B cell (primary cell): ENCODE data around the gene ZNF18.
"Not testable (repeated sequence)": the region's sequence is repeated elsewhere in the genome, so short reads cannot be mapped to it uniquely, and the experiment has no call there.

Experiments used
- EZH2 ChIP-seq: IDR thresholded peaks from 2 replicates; pipeline ENCODE4 v1.6.1; 2012; ENCODE audit warnings: borderline replicate concordance, low read depth, mild to moderate bottlenecking, moderate library complexity, low read length; ENCODE audit not compliant: insufficient read depth, poor library complexity, severe bottlenecking
- TF ChIP-seq, protein P1 (sequence below): fragments of 200-600 bp; IDR thresholded peaks from one replicate; pipeline ENCODE4 v1.8.0; 2022; ENCODE audit warnings: antibody characterized with exemption, mild to moderate bottlenecking

DNA sequence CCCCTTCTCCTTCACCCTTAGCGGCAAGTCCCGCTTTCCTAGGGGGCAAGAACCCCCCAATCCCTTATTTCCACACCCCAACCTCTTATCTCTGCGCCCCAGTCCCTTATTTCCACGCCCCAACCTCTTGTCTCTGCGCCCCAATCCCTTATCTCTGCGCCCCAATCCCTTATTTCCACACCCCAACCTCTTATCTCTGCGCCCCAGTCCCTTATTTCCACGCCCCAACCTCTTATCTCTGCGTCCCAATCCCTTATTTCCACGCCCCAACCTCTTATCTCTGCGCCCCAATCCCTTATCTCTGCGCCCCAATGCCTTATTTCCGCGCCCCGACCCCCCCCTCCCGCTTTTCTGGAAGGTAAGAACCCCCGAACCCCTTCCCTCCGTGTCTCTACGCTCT is 24.5 kb downstream of the ZNF18 start:
- TF ChIP-seq, protein P1, sequence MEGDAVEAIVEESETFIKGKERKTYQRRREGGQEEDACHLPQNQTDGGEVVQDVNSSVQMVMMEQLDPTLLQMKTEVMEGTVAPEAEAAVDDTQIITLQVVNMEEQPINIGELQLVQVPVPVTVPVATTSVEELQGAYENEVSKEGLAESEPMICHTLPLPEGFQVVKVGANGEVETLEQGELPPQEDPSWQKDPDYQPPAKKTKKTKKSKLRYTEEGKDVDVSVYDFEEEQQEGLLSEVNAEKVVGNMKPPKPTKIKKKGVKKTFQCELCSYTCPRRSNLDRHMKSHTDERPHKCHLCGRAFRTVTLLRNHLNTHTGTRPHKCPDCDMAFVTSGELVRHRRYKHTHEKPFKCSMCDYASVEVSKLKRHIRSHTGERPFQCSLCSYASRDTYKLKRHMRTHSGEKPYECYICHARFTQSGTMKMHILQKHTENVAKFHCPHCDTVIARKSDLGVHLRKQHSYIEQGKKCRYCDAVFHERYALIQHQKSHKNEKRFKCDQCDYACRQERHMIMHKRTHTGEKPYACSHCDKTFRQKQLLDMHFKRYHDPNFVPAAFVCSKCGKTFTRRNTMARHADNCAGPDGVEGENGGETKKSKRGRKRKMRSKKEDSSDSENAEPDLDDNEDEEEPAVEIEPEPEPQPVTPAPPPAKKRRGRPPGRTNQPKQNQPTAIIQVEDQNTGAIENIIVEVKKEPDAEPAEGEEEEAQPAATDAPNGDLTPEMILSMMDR = not testable (repeated sequence)
- not testable (repeated sequence) for TF ChIP-seq EZH2
